Omental fat pad (tissue), 4 donors: ENCODE data around the gene AMBP. TPM values are rescaled to one million over a fixed set of nuclear protein-coding genes. Genes with fewer than 3 reads are reported as not detected.

Source experiments
- ATAC-seq: fragments of 150-250 bp; one replicate; pipeline ENCODE4 v1.9.1; 2016; ENCODE audit warnings: mild to moderate bottlenecking, moderate library complexity; ENCODE audit not compliant: low FRiP score
- DNase-seq: peaks from one replicate; pipeline ENCODE4 v3.0.0-alpha.2; 2019; ENCODE audit warnings: low spot score
- CTCF ChIP-seq, 3 donors: fragments of 450-650 bp; IDR thresholded peaks; one replicate each; pipeline ENCODE4 v1.5.1; 2016 to 2017; ENCODE audit warnings: antibody characterized with exemption in 3 of 3, mild to moderate bottlenecking in 3 of 3, moderate library complexity in 2 of 3
- total RNA-seq, 4 donors: library from RNA; depleted of rRNA; stranded (reverse); fragments of >200 nt; gene quantifications; one replicate each; pipeline ENCODE4 v1.1.0, GENCODE V29; 2016

AMBP gene
- total RNA-seq, 4 donors from 2014 or later = not detected

- DNase-seq = no peak
- TF ChIP-seq CTCF (IDR thresholded peaks at IDR 0.05) = no peak
- no peak for ATAC-seq
Observed at GRCh38 chr9:114096866-114097612, 18.9 kb upstream of the AMBP start.

DNA sequence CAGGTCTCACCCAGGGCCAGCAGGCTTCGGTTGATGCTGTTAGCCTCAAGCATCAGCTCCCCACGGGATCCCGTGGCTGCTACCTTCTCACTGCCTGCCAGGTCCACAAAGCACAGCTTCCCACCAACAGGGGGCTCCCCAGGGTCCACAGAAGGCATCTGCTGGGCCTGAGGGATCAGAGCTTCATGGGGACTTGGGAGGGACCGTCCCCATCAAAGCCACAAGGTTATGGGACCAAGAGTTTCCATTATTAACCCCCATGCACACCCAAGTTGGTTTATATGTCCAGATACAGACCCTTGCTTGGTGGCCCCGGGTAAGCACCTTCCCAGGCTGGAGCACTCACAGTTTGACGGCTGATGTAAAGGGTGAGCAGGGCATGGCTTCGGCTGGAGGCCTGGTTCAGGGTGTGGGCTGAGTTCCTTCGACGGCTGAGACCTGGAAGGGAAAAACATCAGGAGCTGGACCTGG is 18.0 kb upstream of the AMBP start:
- no peak for ATAC-seq
- DNase-seq = no peak
- TF ChIP-seq CTCF (IDR thresholded peaks at IDR 0.05) = no peak

DNA sequence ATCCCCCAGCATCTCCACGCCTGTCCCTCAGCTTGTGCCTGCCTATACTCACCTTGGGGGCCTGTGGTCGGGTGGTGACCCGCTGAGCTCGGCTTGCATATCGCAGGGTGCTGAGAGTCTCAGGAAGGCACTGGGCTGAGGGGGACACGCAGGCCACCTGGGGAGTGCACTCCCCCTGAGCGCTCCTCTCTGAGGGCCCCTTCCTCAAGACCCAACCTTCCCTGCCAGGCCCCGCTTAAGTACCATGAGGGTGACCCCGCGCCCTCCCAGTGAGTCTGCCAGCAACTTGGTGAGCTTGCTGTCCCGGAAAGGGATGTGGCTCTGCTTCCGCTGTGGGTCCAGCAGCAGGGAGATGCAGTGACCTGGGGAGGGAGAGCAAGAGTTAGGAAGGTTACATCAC is 16.9 kb upstream of the AMBP start:
- no peak for DNase-seq

DNA sequence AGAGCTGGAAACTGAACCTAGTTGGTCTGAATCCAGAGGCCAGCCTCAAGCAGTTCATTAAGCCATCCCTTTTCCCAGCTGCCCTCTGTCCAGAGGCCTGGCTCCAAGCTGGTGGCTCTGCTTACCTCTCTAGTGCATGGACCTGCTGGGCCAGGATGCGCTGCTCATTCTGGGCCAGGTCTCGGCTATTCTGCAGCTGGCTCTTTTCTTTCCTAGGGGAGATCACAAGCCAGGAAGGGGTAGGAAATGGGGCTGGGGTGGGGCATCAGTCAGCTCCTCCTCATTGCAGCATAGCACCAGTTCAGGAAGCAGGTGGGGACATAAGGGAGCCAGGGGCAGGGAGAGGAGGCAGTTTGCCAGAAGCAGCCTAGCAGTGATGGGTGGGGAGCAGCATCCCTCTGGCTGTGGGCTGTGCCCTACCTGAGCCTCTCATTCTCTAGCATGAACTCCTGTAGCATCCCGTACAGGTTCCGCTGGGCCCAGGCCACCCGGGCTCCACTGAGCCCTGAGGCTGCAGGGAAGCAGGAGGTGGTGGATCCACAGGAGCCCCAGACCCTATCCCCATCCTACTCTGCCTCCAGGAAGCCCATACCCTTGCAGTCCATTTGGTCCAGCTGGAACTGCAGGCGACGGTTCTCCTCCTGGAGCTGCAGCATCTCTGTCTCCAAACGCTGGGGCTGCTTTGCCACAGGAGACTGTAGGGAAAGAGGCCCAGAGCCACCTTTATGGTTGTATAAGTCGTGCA is 15.8 kb upstream of the AMBP start:
- ATAC-seq = no peak
- no peak for DNase-seq
- TF ChIP-seq CTCF (IDR thresholded peaks at IDR 0.05) = no peak

More for the DNA sequence above, 16.9 kb upstream of the AMBP start:
- no peak for TF ChIP-seq CTCF (IDR thresholded peaks at IDR 0.05)
- no peak for ATAC-seq

DNA sequence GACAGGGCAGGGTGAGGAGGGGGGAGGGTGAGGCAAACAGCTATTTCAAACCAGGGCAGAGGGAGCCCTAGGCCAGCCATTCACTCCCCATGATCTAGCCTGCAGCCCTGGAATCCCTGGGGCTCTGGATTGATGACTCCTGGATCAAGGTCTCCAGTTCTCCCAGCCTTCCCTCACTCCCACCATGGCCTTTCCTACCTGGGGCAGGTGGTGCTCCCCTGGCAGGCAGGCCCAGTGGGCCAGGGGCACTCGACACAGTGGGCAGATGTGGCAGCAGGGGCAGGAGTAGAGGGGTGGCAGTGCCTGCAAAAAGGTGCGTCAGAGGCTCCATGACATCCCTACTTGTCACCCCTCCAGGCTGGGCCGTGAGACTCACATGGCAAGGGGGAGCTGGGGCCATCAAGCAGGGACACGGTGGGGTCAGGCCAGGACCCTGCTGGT is 15.0 kb upstream of the AMBP start:
- no peak for ATAC-seq
- no peak for DNase-seq
- TF ChIP-seq CTCF (IDR thresholded peaks at IDR 0.05) = no peak

DNA sequence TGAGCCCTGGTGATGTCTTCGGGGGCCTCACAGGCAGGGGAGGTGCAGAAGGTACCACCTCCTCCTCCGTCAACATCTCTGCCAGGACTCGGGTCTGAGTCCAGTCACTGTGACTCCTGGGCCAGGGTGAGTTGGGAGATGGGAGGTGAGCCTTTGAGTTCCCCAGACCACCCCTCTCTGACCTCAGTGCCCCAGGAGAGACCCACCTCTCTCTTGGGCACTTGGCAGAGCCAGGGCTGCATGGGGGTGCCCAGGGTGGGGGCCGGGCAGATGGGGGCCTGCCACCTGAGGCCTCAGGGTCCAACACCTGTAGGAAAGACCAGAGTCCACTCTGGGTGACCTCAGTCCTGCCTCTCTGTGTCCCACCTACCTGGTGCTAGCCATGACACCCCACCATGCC is 14.2 kb upstream of the AMBP start:
- DNase-seq = no peak
- no peak for TF ChIP-seq CTCF (IDR thresholded peaks at IDR 0.05)
- ATAC-seq = no peak
